GM12891 (cell line): ENCODE data around the gene IPO4.

Experiments
- POLR2A ChIP-seq: IDR thresholded peaks from 2 replicates; pipeline ENCODE4 v1.6.1; 2011; ENCODE audit warnings: low read depth, low read length, control low read depth
- POLR2AphosphoS5 ChIP-seq: IDR thresholded peaks from 2 replicates; pipeline ENCODE4 v1.6.1; 2011; ENCODE audit warnings: low read depth, low read length, control low read depth
- SPI1 ChIP-seq: IDR thresholded peaks from 2 replicates; pipeline ENCODE4 v1.6.1; 2011; ENCODE audit warnings: low read depth, low read length, control low read depth
- TAF1 ChIP-seq: IDR thresholded peaks from 2 replicates; pipeline ENCODE4 v1.6.1; 2011; ENCODE audit warnings: low read depth, low read length, control low read depth

GRCh38 chr14:24132976-24133375 lies 55.6 kb downstream of the IPO4 start:
- TF ChIP-seq POLR2A: no peak
- no peak for TF ChIP-seq TAF1
- no peak for TF ChIP-seq SPI1
- no peak for TF ChIP-seq POLR2AphosphoS5
